ENCODE measurements around the gene CES5A.
"Not testable (repeated sequence)": the region's sequence is repeated elsewhere in the genome, so short reads cannot be mapped to it uniquely, and the experiment has no call there.

Gene CES5A

GRCh38 chr16:55839115-55839514 lies 36.1 kb downstream of the CES5A start:
- H3K27ac ChIP-seq (ENCODE audit: extremely low read depth, low read depth, low read length): no peak overlapping the region
- H3K4me1 ChIP-seq (ENCODE audit: control insufficient read depth, insufficient read depth, low read length): no peaks in the 10 kb centered on the region
- CTCF ChIA-PET: interaction anchor here (1.1 to 3.5 kb wide), 2 partner anchors 127 to 133 kb away, joined by 6 to 50 read pairs; no protein-coding TSS in a partner anchor
- no peak for TF ChIP-seq MZF1 (tag by site-specific recombination; IDR thresholded peaks at IDR 0.05; ENCODE audit: borderline replicate concordance)
- no peak for TF ChIP-seq ZNF214 (tag by site-specific recombination; IDR thresholded peaks at IDR 0.05; ENCODE audit: borderline replicate concordance)
- TF ChIP-seq ZNF174 (tag by site-specific recombination; IDR thresholded peaks at IDR 0.05): no peak
- TF ChIP-seq ZNF654 (tag by site-specific recombination; IDR thresholded peaks at IDR 0.05; ENCODE audit: low read depth): no peak
- TF ChIP-seq, protein P1, sequence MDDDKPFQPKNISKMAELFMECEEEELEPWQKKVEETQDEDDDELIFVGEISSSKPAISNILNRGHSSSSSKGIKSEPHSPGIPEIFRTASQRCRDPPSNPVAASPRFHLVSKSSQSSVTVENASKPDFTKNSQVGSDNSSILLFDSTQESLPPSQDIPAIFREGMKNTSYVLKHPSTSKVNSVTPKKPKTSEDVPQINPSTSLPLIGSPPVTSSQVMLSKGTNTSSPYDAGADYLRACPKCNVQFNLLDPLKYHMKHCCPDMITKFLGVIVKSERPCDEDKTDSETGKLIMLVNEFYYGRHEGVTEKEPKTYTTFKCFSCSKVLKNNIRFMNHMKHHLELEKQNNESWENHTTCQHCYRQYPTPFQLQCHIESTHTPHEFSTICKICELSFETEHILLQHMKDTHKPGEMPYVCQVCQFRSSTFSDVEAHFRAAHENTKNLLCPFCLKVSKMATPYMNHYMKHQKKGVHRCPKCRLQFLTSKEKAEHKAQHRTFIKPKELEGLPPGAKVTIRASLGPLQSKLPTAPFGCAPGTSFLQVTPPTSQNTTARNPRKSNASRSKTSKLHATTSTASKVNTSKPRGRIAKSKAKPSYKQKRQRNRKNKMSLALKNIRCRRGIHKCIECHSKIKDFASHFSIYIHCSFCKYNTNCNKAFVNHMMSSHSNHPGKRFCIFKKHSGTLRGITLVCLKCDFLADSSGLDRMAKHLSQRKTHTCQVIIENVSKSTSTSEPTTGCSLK (tag by site-specific recombination; IDR thresholded peaks at IDR 0.05): no peak
- no peak for TF ChIP-seq WT1 (tag by site-specific recombination; IDR thresholded peaks at IDR 0.05)
- POLR2A ChIA-PET: no interaction called here
- no peaks in the 10 kb centered on the region for H3K9me3 ChIP-seq (ENCODE audit: control insufficient read depth, insufficient read depth, low read depth, low read length)
- no peaks in the 10 kb centered on the region for H3K36me3 ChIP-seq (ENCODE audit: control insufficient read depth in 2 of 2, insufficient read depth in 1 of 2, low read length in 2 of 2)
- H3K4me3 ChIP-seq (ENCODE audit: low read depth, low read length): no peak overlapping the region

DNA sequence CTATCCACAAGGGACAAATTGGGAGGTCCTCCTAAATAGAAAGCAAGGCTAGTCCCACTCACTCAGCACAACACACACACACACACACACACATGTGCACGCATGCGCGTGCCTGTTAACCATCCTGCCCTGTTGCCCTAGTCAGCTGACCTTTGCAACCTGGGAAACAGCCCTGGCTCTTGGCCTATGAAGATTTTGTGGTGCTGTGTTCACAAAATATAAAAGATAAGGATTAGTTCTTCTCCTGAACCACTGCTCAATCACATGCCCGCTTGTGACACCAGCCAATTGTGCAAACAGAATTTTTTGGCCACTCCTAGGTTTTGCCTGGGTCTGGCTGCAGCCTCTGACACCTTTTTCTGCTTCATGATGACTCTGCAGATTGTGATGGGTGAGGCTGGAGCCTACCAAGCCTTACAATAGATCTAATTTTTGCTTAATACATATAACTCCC lies 39.0 kb downstream of the CES5A start:
- ChIA-PET CTCF (interaction anchor here (0.7 to 0.8 kb wide), 3 partner anchors 123 to 371 kb away, joined by 3 read pairs; no protein-coding TSS in a partner anchor), POLR2A (no interaction called here)
- Histone ChIP-seq H3K27ac (ENCODE audit: extremely low read depth, low read depth, low read length) (no peak overlapping the region), H3K4me3 (ENCODE audit: low read depth, low read length) (no peak overlapping the region), H3K4me1 (ENCODE audit: control insufficient read depth, insufficient read depth, low read length) (no peaks in the 10 kb centered on the region), H3K9me3 (ENCODE audit: control insufficient read depth, insufficient read depth, low read depth, low read length) (no peaks in the 10 kb centered on the region), H3K36me3 (ENCODE audit: control insufficient read depth in 2 of 2, insufficient read depth in 1 of 2, low read length in 2 of 2) (no peaks in the 10 kb centered on the region)
- TF ChIP-seq SP2 (tag by site-specific recombination; IDR thresholded peaks at IDR 0.05): no peak

DNA sequence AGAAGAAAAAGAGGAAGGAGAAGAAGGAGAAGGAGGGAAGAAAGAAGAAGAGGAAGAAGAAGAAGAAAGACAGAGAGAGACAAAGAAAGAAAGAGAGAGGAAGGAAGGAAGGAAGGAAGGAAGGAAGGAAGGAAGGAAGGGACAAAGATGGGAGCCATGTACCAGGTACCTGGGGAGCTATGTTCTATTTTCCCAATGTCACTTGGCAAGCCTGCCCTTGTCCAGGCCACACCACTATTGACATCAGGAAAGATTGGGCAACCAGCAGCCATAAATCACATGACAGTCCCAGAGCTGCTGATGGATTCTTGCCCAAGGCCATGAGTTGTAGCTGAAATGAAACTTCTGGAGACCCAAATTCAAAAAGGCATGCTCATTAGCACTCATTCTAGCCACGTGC lies 39.6 kb downstream of the CES5A start:
- ChIA-PET CTCF (interaction anchor here (0.7 to 0.8 kb wide), 2 partner anchors 123 to 371 kb away, joined by 3 read pairs; no protein-coding TSS in a partner anchor), POLR2A (no interaction called here)
- Histone ChIP-seq H3K36me3 (ENCODE audit: control insufficient read depth in 2 of 2, insufficient read depth in 1 of 2, low read length in 2 of 2) (no peaks in the 10 kb centered on the region), H3K4me3 (ENCODE audit: low read depth, low read length) (no peak overlapping the region), H3K4me1 (ENCODE audit: control insufficient read depth, insufficient read depth, low read length) (no peaks in the 10 kb centered on the region), H3K27ac (ENCODE audit: extremely low read depth, low read depth, low read length) (no peak overlapping the region), H3K9me3 (ENCODE audit: control insufficient read depth, insufficient read depth, low read depth, low read length) (no peaks in the 10 kb centered on the region)
- TF ChIP-seq ATF2 (tag by site-specific recombination; IDR thresholded peaks at IDR 0.05; ENCODE audit: low read depth): no peak
- TF ChIP-seq ZNF366 (tag by site-specific recombination; conservative IDR thresholded peaks at IDR 0.05): peak; percentile 60; the same call in 1 of the 2 replicates

DNA sequence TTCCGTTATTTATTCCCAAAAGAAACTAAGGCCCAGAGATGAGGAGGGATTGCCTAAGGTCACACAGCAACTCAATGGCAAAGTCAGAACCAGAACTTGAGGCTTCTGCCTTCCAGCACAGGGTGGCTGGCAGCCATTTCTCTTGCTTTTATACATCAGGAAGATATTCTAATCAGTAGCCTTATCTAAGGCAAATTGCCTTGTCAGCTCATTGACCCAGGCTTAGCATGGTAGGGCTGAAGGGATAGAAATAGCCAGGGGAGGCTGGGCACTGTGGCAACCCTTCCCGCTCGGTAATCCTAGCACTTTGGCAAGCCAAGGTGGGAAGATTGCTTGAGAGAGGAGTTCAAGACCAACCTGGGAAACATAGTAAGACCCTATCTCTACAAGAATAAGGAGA lies 40.0 kb downstream of the CES5A start:
- H3K4me1 ChIP-seq (ENCODE audit: control insufficient read depth, insufficient read depth, low read length); CTCF ChIA-PET; POLR2A ChIA-PET; H3K27ac ChIP-seq (ENCODE audit: extremely low read depth, low read depth, low read length); H3K9me3 ChIP-seq (ENCODE audit: control insufficient read depth, insufficient read depth, low read depth, low read length); H3K4me3 ChIP-seq (ENCODE audit: low read depth, low read length); H3K36me3 ChIP-seq (ENCODE audit: control insufficient read depth in 2 of 2, insufficient read depth in 1 of 2, low read length in 2 of 2): not testable (repeated sequence)

DNA sequence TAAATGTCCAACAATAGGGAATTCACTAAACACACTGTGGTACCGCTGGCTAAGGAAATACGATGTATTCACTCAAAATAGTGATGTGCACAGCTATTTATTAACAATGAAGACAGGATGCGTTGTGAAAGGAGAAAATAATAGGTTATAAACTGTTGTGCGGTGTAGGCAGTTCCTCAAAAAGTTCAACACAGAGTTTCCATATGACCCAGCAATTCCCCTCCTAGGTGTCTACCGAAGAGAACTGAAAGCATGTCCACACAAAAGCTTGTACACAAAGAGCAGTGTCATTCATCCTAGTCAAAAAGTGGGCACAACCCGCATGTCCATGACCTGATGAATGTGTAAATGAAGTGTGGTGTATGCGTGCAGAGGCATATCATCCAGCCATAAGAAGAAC lies 41.1 kb downstream of the CES5A start:
- H3K4me1 ChIP-seq (ENCODE audit: control insufficient read depth, insufficient read depth, low read length): no peaks in the 10 kb centered on the region
- H3K27ac ChIP-seq (ENCODE audit: extremely low read depth, low read depth, low read length): no peak overlapping the region
- no peaks in the 10 kb centered on the region for H3K9me3 ChIP-seq (ENCODE audit: control insufficient read depth, insufficient read depth, low read depth, low read length)
- no peak for TF ChIP-seq TCF7L2 (IDR thresholded peaks at IDR 0.05; ENCODE audit: borderline replicate concordance, low read depth, low read length)
- TF ChIP-seq ZBTB49 (tag by site-specific recombination; IDR thresholded peaks at IDR 0.05; ENCODE audit: low read depth): no peak
- TF ChIP-seq ZNF777 (tag by site-specific recombination; IDR thresholded peaks at IDR 0.05; ENCODE audit: borderline replicate concordance): no peak
- no peak overlapping the region for H3K4me3 ChIP-seq (ENCODE audit: low read depth, low read length)
- ChIA-PET CTCF (interaction anchor here (0.6 kb wide), 1 partner anchor 369 kb away, joined by 3 read pairs; no protein-coding TSS in a partner anchor), POLR2A (no interaction called here)
- no peaks in the 10 kb centered on the region for H3K36me3 ChIP-seq (ENCODE audit: control insufficient read depth in 2 of 2, insufficient read depth in 1 of 2, low read length in 2 of 2)

All from HEK293 (cell line).